NCI-H510A (cell line): ENCODE data around the gene ADAMTS2.
"Not testable (repeated sequence)": the region's sequence is repeated elsewhere in the genome, so short reads cannot be mapped to it uniquely, and the experiment has no call there.

Experiments used
- DNase-seq: peaks from one replicate; lab custom pipeline; 2025; lab: John Stamatoyannopoulos, UW

Gene ADAMTS2

GRCh38 chr5:179216381-179216780 is 128.9 kb downstream of the ADAMTS2 start:
- not testable (repeated sequence) for DNase-seq

GRCh38 chr5:179215576-179215975 is 129.7 kb downstream of the ADAMTS2 start:
- DNase-seq = no peak

- no peak for DNase-seq
Measured at GRCh38 chr5:179214678-179215077, 130.6 kb downstream of the ADAMTS2 start.

GRCh38 chr5:179212870-179213269 is 132.4 kb downstream of the ADAMTS2 start:
- DNase-seq = no peak

GRCh38 chr5:179211631-179212030 is 133.6 kb downstream of the ADAMTS2 start:
- no peak for DNase-seq

GRCh38 chr5:179211068-179211467 is 134.2 kb downstream of the ADAMTS2 start:
- DNase-seq = no peak

- no peak for DNase-seq
Measured at GRCh38 chr5:179210478-179210877, 134.8 kb downstream of the ADAMTS2 start.

- no peak for DNase-seq
Measured at GRCh38 chr5:179209359-179210150, 135.7 kb downstream of the ADAMTS2 start.

GRCh38 chr5:179208706-179209358 is 136.4 kb downstream of the ADAMTS2 start:
- DNase-seq = no peak

- no peak for DNase-seq
Measured at GRCh38 chr5:179207920-179208705, 137.1 kb downstream of the ADAMTS2 start.

- DNase-seq = no peak
Measured at GRCh38 chr5:179207470-179207869, 137.8 kb downstream of the ADAMTS2 start.

- DNase-seq = no peak
Measured at GRCh38 chr5:179206366-179206765, 138.9 kb downstream of the ADAMTS2 start.

- DNase-seq = no peak
Measured at GRCh38 chr5:179205277-179205676, 140.0 kb downstream of the ADAMTS2 start.

- no peak for DNase-seq
Measured at GRCh38 chr5:179204572-179204971, 140.7 kb downstream of the ADAMTS2 start.

GRCh38 chr5:179203248-179203647 is 142.0 kb downstream of the ADAMTS2 start:
- DNase-seq = no peak

- no peak for DNase-seq
Measured at GRCh38 chr5:179201986-179202385, 143.3 kb downstream of the ADAMTS2 start.

GRCh38 chr5:179199246-179199645 is 146.0 kb downstream of the ADAMTS2 start:
- no peak for DNase-seq

GRCh38 chr5:179198825-179199224 is 146.4 kb downstream of the ADAMTS2 start:
- DNase-seq = no peak

- DNase-seq = no peak
Measured at GRCh38 chr5:179196405-179197079, 148.7 kb downstream of the ADAMTS2 start.

GRCh38 chr5:179195561-179196404 is 149.5 kb downstream of the ADAMTS2 start:
- DNase-seq = no peak

- DNase-seq = no peak
Measured at GRCh38 chr5:179194941-179195381, 150.3 kb downstream of the ADAMTS2 start.
